ENCODE data around the gene PCDH15.

PCDH15 gene

DNA sequence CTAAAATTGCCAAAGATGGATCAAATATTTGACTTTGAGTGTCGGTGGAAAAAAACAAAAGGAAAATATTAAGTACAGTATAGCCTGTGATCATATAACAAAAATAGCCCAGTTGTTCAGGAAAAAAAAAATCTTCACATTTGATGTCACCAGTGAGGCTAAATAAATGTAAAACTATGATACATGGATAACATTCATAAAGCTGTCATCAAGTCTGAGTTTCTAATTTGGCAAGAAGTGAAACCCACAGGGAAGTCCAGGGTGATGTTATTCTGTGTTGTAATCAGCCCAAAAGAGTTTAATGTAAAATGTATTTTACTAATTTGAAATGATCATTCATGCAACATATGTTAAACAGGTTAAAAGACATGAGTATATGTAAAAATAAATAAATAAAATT, 908.0 kb downstream of the PCDH15 start:
- no peak overlapping the region for H3K4me3 ChIP-seq (ENCODE audit: low read length)
- DNase-seq (ENCODE audit: low read depth) = no peak
- TF ChIP-seq, protein P1, sequence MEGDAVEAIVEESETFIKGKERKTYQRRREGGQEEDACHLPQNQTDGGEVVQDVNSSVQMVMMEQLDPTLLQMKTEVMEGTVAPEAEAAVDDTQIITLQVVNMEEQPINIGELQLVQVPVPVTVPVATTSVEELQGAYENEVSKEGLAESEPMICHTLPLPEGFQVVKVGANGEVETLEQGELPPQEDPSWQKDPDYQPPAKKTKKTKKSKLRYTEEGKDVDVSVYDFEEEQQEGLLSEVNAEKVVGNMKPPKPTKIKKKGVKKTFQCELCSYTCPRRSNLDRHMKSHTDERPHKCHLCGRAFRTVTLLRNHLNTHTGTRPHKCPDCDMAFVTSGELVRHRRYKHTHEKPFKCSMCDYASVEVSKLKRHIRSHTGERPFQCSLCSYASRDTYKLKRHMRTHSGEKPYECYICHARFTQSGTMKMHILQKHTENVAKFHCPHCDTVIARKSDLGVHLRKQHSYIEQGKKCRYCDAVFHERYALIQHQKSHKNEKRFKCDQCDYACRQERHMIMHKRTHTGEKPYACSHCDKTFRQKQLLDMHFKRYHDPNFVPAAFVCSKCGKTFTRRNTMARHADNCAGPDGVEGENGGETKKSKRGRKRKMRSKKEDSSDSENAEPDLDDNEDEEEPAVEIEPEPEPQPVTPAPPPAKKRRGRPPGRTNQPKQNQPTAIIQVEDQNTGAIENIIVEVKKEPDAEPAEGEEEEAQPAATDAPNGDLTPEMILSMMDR (conservative IDR thresholded peaks at IDR 0.05; ENCODE audit: low read length) = no peak

DNA sequence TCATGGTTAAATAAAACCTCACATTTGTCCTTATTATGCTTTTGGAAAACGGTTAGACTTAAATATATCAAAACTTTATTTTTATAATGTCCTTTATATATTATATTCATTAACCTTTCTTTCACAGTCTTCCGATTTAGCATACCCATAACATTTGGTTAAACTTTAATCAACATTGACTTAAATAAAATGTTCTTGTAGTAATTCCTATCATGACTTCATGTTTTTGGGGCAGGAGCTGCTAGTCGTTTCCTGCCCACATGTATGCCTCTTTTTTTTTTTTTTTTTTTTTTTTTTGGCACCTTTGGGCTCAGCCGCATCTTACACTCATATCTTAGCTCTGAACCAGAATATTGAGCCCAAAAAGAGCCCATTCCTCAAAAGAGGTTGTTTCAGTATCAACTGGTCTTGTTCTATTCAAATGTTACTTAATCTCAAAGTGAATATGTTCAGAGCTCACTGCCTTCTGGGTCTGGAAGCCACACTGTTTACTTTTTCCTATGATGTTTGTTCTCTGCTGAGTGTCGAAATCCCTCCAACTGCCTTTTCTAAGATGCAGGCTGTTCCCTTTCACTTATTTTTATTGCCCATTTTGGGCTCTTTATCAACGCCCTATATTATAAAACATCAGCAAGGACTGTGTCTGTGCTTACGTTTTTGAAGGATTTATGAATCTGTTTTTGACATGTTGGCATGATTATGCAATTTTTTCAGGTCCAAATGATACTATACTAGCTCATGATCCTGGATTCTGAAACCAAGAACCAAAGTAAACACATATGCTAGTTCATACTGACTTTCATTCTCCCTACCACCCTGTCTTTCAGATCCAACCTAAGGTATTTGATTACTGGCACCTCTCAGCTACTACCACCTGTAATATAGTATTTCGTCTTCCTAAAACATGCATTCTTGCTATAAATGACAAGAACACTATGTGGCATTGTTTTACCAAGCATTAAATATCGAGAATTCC, 914.4 kb downstream of the PCDH15 start:
- TF ChIP-seq, protein P1 (conservative IDR thresholded peaks at IDR 0.05; ENCODE audit: low read length) = no peak
- no peak for DNase-seq (ENCODE audit: low read depth)
- H3K4me3 ChIP-seq (ENCODE audit: low read length) = no peak overlapping the region

DNA sequence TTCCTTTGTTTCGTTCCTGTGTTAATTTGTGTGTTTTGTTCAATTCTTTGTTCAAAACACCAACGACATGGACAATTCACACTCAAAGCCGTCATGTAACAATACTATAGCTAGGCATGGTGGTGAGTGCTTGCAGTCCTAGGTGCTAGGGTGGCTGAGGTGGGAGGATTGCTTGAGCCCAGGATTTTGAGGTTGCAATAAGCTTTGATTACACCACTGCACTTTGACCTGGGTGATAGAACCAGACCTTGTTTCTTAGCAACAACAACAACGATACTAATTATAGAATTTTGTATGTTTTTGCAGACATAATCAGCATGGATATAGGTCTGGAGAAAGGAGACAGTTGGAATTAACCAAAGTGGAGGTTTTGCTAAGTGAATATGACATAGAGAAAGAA, 936.2 kb downstream of the PCDH15 start:
- DNase-seq (ENCODE audit: low read depth) = no peak

DNA sequence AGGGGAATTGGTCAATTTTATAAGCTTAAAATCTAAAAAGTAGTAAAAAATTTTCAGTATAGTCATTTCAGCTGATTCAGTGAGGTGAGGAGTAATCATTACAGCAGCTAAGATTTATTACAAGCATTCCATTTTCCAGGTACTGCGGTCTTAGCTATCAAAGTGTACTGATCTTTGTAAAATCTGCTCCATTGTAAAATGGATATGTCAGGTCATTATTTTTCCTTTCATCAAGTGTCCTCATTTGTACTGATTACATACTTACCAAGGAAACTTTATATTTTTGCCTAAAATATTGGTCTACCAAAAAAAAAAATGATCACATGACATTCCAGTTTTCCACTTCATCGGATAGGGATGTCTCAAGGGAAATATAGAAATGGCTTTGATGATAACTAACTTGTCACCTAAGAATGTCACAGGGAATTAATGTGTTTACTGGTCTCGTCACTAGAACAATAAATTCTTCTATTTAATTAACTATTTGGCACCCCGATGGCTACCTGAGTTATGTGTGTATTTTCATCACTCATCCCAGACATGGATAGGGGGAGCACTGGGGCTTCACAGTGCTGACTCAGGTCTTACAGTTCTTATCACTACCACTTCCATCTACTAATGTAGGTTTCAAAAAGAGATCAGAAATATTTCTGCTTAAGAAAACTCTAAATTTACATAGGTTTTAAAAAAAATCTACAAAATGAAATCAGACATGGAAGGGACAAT, 948.4 kb downstream of the PCDH15 start:
- DNase-seq (ENCODE audit: low read depth) = no peak
- no peak overlapping the region for H3K4me3 ChIP-seq (ENCODE audit: low read length)
- TF ChIP-seq, protein P1 (conservative IDR thresholded peaks at IDR 0.05; ENCODE audit: low read length) = no peak

More for the DNA sequence above, 936.2 kb downstream of the PCDH15 start:
- H3K4me3 ChIP-seq (ENCODE audit: low read length) = no peak overlapping the region
- TF ChIP-seq, protein P1 (conservative IDR thresholded peaks at IDR 0.05; ENCODE audit: low read length) = no peak

DNA sequence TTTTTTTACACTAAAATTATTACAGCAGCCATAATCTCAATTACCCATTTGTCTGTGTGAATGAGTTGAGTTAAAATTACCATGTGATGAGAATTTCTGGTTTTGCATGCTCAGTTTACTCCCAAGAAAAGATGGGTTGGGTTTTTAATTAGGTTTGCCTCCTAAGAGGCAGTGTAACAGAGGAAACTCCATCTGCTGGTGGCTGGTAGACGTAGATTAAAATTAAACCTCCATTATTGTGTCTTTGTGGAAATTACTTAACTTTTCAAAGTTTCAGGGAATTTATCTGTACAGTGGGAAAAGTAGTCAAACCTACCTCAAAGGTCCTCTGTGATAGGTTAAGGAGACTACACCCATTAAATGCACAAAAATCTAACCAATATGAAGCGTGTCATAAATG, 954.2 kb downstream of the PCDH15 start:
- H3K4me3 ChIP-seq (ENCODE audit: low read length) = no peak overlapping the region
- no peak for DNase-seq (ENCODE audit: low read depth)

DNA sequence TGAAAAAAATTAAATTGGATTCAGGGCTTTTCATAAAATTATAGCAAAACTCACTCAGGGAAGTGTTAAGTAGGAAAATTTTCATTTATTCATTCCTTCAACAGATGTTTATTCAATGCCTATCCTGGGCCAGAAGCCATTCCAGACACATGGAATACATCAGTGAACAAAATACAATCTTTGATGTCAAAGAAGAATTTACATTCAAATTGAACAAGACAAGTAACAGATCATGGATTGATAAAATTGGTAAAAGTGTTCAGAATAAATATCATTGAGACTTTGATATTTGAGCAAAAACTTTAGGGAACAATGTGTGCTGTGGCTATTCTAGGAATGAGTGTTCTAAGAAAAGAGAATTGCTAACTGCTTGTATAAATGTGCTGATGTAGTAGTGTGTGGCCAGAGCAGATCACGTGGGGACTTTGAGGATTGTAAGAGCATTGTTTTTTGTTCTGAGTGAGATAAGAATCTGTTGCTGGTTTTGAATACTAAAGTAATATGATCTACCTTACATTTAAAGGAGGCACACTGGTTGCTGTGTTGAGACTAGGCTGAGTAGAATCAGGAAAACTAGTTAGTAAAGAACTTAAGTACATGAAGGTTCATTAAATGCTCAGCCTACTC, 957.2 kb downstream of the PCDH15 start:
- TF ChIP-seq, protein P1 (conservative IDR thresholded peaks at IDR 0.05; ENCODE audit: low read length) = no peak
- no peak overlapping the region for H3K4me3 ChIP-seq (ENCODE audit: low read length)
- no peak for DNase-seq (ENCODE audit: low read depth)

More for the DNA sequence above, 954.2 kb downstream of the PCDH15 start:
- TF ChIP-seq, protein P1 (conservative IDR thresholded peaks at IDR 0.05; ENCODE audit: low read length) = no peak

Measured in AG10803 (cell line).